ENCODE measurements around the gene GMDS. TPM values are rescaled to one million over a fixed set of nuclear protein-coding genes. Genes with fewer than 3 reads are reported as not detected.

GMDS gene
- total RNA-seq, 2 experiments from 2014 or later: 33.2 to 33.5 TPM

GRCh38 chr6:1611572-1612298, 633.7 kb downstream of the GMDS start:
- H3K36me3 Mint-ChIP-seq (ENCODE audit: low read depth): no peaks in the 10 kb centered on the region
- peaks cover 36% of the 10 kb centered on the region for H3K4me1 Mint-ChIP-seq
- DNase-seq: peak; percentile 24
- ATAC-seq: no peak
- H3K9me3 Mint-ChIP-seq (ENCODE audit: low read depth): no peaks in the 10 kb centered on the region
- intact Hi-C loops (cut with DNase I, micrococcal nuclease): loop anchor here (1.0 to 5.0 kb wide), 3 partner anchors 13 to 426 kb away; no protein-coding TSS in a partner anchor
- ChIA-PET POLR2A (interaction anchor here (0.7 kb wide), 1 partner anchor 1328 kb away, joined by 3 read pairs; no protein-coding TSS in a partner anchor), CTCF (interaction anchor here (0.7 to 1.4 kb wide), 5 partner anchors 10 to 742 kb away, joined by 3 to 5 read pairs (median 3); no protein-coding TSS in a partner anchor)
- H3K27me3 Mint-ChIP-seq: peaks cover 51% of the 10 kb centered on the region
- peak overlapping the region; percentile 59 for H3K4me3 Mint-ChIP-seq
- no peak overlapping the region for H3K27ac Mint-ChIP-seq

GRCh38 chr6:1611322-1611571, 634.2 kb downstream of the GMDS start:
- POLR2A ChIA-PET: no interaction called here
- intact Hi-C loops (cut with DNase I, micrococcal nuclease): loop anchor here in 1 of 2 experiments (5.0 kb wide), 1 partner anchor 426 kb away; no protein-coding TSS in a partner anchor
- Mint-ChIP-seq H3K4me1 (peaks cover 38% of the 10 kb centered on the region), H3K36me3 (ENCODE audit: low read depth) (no peaks in the 10 kb centered on the region), H3K27ac (no peak overlapping the region), H3K4me3 (no peak overlapping the region), H3K27me3 (peaks cover 55% of the 10 kb centered on the region), H3K9me3 (ENCODE audit: low read depth) (no peaks in the 10 kb centered on the region)
- ATAC-seq (no peak), DNase-seq (peak; percentile 33)
- CTCF ChIA-PET: interaction anchor here (0.8 to 1.4 kb wide), 5 partner anchors 10 to 743 kb away, joined by 3 to 5 read pairs (median 3); no protein-coding TSS in a partner anchor

- peak; percentile 7 for ATAC-seq
- CTCF ChIA-PET: interaction anchor here (0.5 to 1.2 kb wide), 4 partner anchors 9 to 530 kb away, joined by 3 read pairs; no protein-coding TSS in a partner anchor
- Mint-ChIP-seq H3K27ac (no peak overlapping the region), H3K36me3 (ENCODE audit: low read depth) (no peaks in the 10 kb centered on the region), H3K9me3 (ENCODE audit: low read depth) (no peaks in the 10 kb centered on the region), H3K4me1 (peaks cover 42% of the 10 kb centered on the region), H3K27me3 (peaks cover 57% of the 10 kb centered on the region), H3K4me3 (peak overlapping the region; percentile 60)
- intact Hi-C loops (cut with DNase I, micrococcal nuclease): loop anchor here in 1 of 2 experiments (5.0 kb wide), 1 partner anchor 427 kb away; no protein-coding TSS in a partner anchor
- POLR2A ChIA-PET: no interaction called here
- peak; percentile 50 for DNase-seq
Measured at GRCh38 chr6:1610497-1611321, 634.7 kb downstream of the GMDS start.

GRCh38 chr6:1609648-1610496, 635.5 kb downstream of the GMDS start, which contains the start of gene FOXC1:
Gene FOXC1 (plus strand): TSS chr6:1609915. CDS start chr6:1610446, 531 bp downstream.
- DNase-seq (peak; percentile 70), ATAC-seq (peak; percentile 47)
- no peaks in the 10 kb centered on the region for H3K9me3 Mint-ChIP-seq (ENCODE audit: low read depth)
- H3K36me3 Mint-ChIP-seq (ENCODE audit: low read depth): no peaks in the 10 kb centered on the region
- peak within 1 kb of the TSS; percentile 60 for H3K4me3 Mint-ChIP-seq
- intact Hi-C loops (cut with DNase I, micrococcal nuclease): loop anchor here (5.0 kb wide), 8 partner anchors 162 to 1622 kb away; partner anchors contain the start of genes FOXF2 (in 1 of the 2), FOXQ1 (in 1 of the 2) and GMDS (in 1 of the 2)
- POLR2A ChIA-PET: no interaction called here
- CTCF ChIA-PET: interaction anchor here (0.5 to 1.2 kb wide), 3 partner anchors 12 to 530 kb away, joined by 3 read pairs; no protein-coding TSS in a partner anchor
- no peak within 1 kb of the TSS for H3K27ac Mint-ChIP-seq
- H3K27me3 Mint-ChIP-seq: peaks cover 58% of the 10 kb centered on the region
- H3K4me1 Mint-ChIP-seq: peaks cover 47% of the 10 kb centered on the region

GRCh38 chr6:1609041-1609647, 636.3 kb downstream of the GMDS start:
- CTCF ChIA-PET: interaction anchor here (0.6 to 1.9 kb wide), 3 partner anchors 14 to 184 kb away, joined by 3 to 6 read pairs (median 5); no protein-coding TSS in a partner anchor
- Mint-ChIP-seq H3K4me3 (peak overlapping the region; percentile 55), H3K4me1 (peaks cover 47% of the 10 kb centered on the region), H3K27ac (no peak overlapping the region), H3K9me3 (ENCODE audit: low read depth) (no peaks in the 10 kb centered on the region), H3K36me3 (ENCODE audit: low read depth) (no peaks in the 10 kb centered on the region), H3K27me3 (peaks cover 58% of the 10 kb centered on the region)
- ATAC-seq (no peak), DNase-seq (peak; percentile 42)
- POLR2A ChIA-PET: no interaction called here
- intact Hi-C loops (cut with DNase I, micrococcal nuclease): loop anchor here (5.0 kb wide), 7 partner anchors 163 to 1623 kb away; partner anchors contain the start of genes FOXF2 (in 1 of the 2), FOXQ1 (in 1 of the 2) and GMDS (in 1 of the 2)

GRCh38 chr6:1608222-1609040, 637.0 kb downstream of the GMDS start:
- POLR2A ChIA-PET: no interaction called here
- no peaks in the 10 kb centered on the region for H3K9me3 Mint-ChIP-seq (ENCODE audit: low read depth)
- no peak overlapping the region for H3K27ac Mint-ChIP-seq
- peak overlapping the region; percentile 55 for H3K4me3 Mint-ChIP-seq
- DNase-seq: peak; percentile 28
- intact Hi-C loops (cut with DNase I, micrococcal nuclease): loop anchor here (5.0 kb wide), 7 partner anchors 164 to 1624 kb away; partner anchors contain the start of genes FOXF2 (in 1 of the 2), FOXQ1 (in 1 of the 2) and GMDS (in 1 of the 2)
- peaks cover 43% of the 10 kb centered on the region for H3K4me1 Mint-ChIP-seq
- no peaks in the 10 kb centered on the region for H3K36me3 Mint-ChIP-seq (ENCODE audit: low read depth)
- CTCF ChIA-PET: interaction anchor here (1.0 to 4.1 kb wide), 7 partner anchors 12 to 1027 kb away, joined by 3 to 17 read pairs (median 5); no protein-coding TSS in a partner anchor
- ATAC-seq: no peak
- peaks cover 59% of the 10 kb centered on the region for H3K27me3 Mint-ChIP-seq

GRCh38 chr6:1607516-1608221, 637.7 kb downstream of the GMDS start:
- DNase-seq (peak; percentile 47), ATAC-seq (no peak)
- POLR2A ChIA-PET: no interaction called here
- no peaks in the 10 kb centered on the region for H3K36me3 Mint-ChIP-seq (ENCODE audit: low read depth)
- intact Hi-C loops (cut with DNase I, micrococcal nuclease): loop anchor here (5.0 kb wide), 7 partner anchors 165 to 1625 kb away; partner anchors contain the start of genes FOXF2 (in 1 of the 2), FOXQ1 (in 1 of the 2) and GMDS (in 1 of the 2)
- no peaks in the 10 kb centered on the region for H3K9me3 Mint-ChIP-seq (ENCODE audit: low read depth)
- H3K27me3 Mint-ChIP-seq: peaks cover 59% of the 10 kb centered on the region
- peak overlapping the region; percentile 11 for H3K4me3 Mint-ChIP-seq
- CTCF ChIA-PET: interaction anchor here (0.5 to 4.1 kb wide), 10 partner anchors 12 to 1622 kb away, joined by 3 to 17 read pairs (median 4); no protein-coding TSS in a partner anchor
- peaks cover 41% of the 10 kb centered on the region for H3K4me1 Mint-ChIP-seq
- H3K27ac Mint-ChIP-seq: no peak overlapping the region

- Mint-ChIP-seq H3K4me3 (peak overlapping the region; percentile 11), H3K4me1 (peaks cover 35% of the 10 kb centered on the region), H3K36me3 (ENCODE audit: low read depth) (no peaks in the 10 kb centered on the region), H3K27me3 (peaks cover 62% of the 10 kb centered on the region), H3K9me3 (ENCODE audit: low read depth) (no peaks in the 10 kb centered on the region), H3K27ac (no peak overlapping the region)
- CTCF ChIA-PET: interaction anchor here (0.5 to 4.1 kb wide), 14 partner anchors 9 to 1623 kb away, joined by 3 to 17 read pairs (median 4); no protein-coding TSS in a partner anchor
- POLR2A ChIA-PET: no interaction called here
- intact Hi-C loops (cut with DNase I, micrococcal nuclease): loop anchor here (5.0 kb wide), 7 partner anchors 165 to 1625 kb away; partner anchors contain the start of genes FOXF2 (in 1 of the 2), FOXQ1 (in 1 of the 2) and GMDS (in 1 of the 2)
- ATAC-seq (no peak), DNase-seq (peak; percentile 26)
Measured at GRCh38 chr6:1606780-1607515, 638.5 kb downstream of the GMDS start.
